ENCODE data around the gene NDUFA13. TPM values are rescaled to one million over a fixed set of nuclear protein-coding genes. Genes with fewer than 3 reads are reported as not detected.

NDUFA13 gene
- total RNA-seq, 1 donor from 2014 or later, result 294 TPM

GRCh38 chr19:19495614-19496603 is 20.1 kb upstream of the NDUFA13 start:
- POLR2A ChIA-PET, result no interaction called here
- no peak for TF ChIP-seq CTCF (IDR thresholded peaks at IDR 0.05)
- no peak for ATAC-seq (ENCODE audit: low read depth)
- no peak overlapping the region for H3K4me3 Mint-ChIP-seq
- H3K36me3 Mint-ChIP-seq (ENCODE audit: low read depth), result peaks cover 82% of the 10 kb centered on the region
- no peak for DNase-seq
- CTCF ChIA-PET, result interaction anchor here (0.7 kb wide), 1 partner anchor 110 kb away, joined by 3 read pairs; no protein-coding TSS in a partner anchor
- H3K9me3 Mint-ChIP-seq, result no peaks in the 10 kb centered on the region
- H3K27ac Mint-ChIP-seq, result no peak overlapping the region
- intact Hi-C loops (cut with micrococcal nuclease), result no loop called here
- no peaks in the 10 kb centered on the region for H3K27me3 Mint-ChIP-seq
- H3K4me1 Mint-ChIP-seq, result no peaks in the 10 kb centered on the region

- intact Hi-C loops (cut with micrococcal nuclease), result no loop called here
- Mint-ChIP-seq H3K4me3 (no peak overlapping the region), H3K27ac (no peak overlapping the region), H3K9me3 (no peaks in the 10 kb centered on the region), H3K27me3 (no peaks in the 10 kb centered on the region), H3K4me1 (no peaks in the 10 kb centered on the region), H3K36me3 (ENCODE audit: low read depth) (peaks cover 91% of the 10 kb centered on the region)
- ATAC-seq (ENCODE audit: low read depth), result no peak
- DNase-seq, result no peak
- TF ChIP-seq CTCF (IDR thresholded peaks at IDR 0.05), result no peak
- POLR2A ChIA-PET, result no interaction called here
- CTCF ChIA-PET, result no interaction called here
Measured at GRCh38 chr19:19498255-19498991, 17.6 kb upstream of the NDUFA13 start.

GRCh38 chr19:19499272-19499995 is 16.6 kb upstream of the NDUFA13 start:
- Mint-ChIP-seq H3K4me1 (no peaks in the 10 kb centered on the region), H3K27me3 (no peaks in the 10 kb centered on the region), H3K36me3 (ENCODE audit: low read depth) (peaks cover 91% of the 10 kb centered on the region), H3K4me3 (no peak overlapping the region), H3K27ac (no peak overlapping the region), H3K9me3 (no peaks in the 10 kb centered on the region)
- ChIA-PET POLR2A (no interaction called here), CTCF (no interaction called here)
- intact Hi-C loops (cut with micrococcal nuclease), result no loop called here
- TF ChIP-seq CTCF (IDR thresholded peaks at IDR 0.05), result no peak
- DNase-seq (no peak), ATAC-seq (ENCODE audit: low read depth) (no peak)

- DNase-seq (no peak), ATAC-seq (ENCODE audit: low read depth) (no peak)
- no peak overlapping the region for H3K4me3 Mint-ChIP-seq
- no peaks in the 10 kb centered on the region for H3K27me3 Mint-ChIP-seq
- ChIA-PET CTCF (no interaction called here), POLR2A (no interaction called here)
- H3K27ac Mint-ChIP-seq, result no peak overlapping the region
- intact Hi-C loops (cut with micrococcal nuclease), result no loop called here
- H3K4me1 Mint-ChIP-seq, result no peaks in the 10 kb centered on the region
- H3K36me3 Mint-ChIP-seq (ENCODE audit: low read depth), result peaks cover 92% of the 10 kb centered on the region
- H3K9me3 Mint-ChIP-seq, result no peaks in the 10 kb centered on the region
- TF ChIP-seq CTCF (IDR thresholded peaks at IDR 0.05), result no peak
Measured at GRCh38 chr19:19500975-19501644, 14.9 kb upstream of the NDUFA13 start.

Measured in activated B cell treated with CpG ODN at 0.5 μM for 24 hours (primary cell).